Measurements from ENCODE around the gene INSIG2.
A peak's percentile ranks its signal among the peaks of the same experiment; 100 is the strongest.

Gene INSIG2

DNA sequence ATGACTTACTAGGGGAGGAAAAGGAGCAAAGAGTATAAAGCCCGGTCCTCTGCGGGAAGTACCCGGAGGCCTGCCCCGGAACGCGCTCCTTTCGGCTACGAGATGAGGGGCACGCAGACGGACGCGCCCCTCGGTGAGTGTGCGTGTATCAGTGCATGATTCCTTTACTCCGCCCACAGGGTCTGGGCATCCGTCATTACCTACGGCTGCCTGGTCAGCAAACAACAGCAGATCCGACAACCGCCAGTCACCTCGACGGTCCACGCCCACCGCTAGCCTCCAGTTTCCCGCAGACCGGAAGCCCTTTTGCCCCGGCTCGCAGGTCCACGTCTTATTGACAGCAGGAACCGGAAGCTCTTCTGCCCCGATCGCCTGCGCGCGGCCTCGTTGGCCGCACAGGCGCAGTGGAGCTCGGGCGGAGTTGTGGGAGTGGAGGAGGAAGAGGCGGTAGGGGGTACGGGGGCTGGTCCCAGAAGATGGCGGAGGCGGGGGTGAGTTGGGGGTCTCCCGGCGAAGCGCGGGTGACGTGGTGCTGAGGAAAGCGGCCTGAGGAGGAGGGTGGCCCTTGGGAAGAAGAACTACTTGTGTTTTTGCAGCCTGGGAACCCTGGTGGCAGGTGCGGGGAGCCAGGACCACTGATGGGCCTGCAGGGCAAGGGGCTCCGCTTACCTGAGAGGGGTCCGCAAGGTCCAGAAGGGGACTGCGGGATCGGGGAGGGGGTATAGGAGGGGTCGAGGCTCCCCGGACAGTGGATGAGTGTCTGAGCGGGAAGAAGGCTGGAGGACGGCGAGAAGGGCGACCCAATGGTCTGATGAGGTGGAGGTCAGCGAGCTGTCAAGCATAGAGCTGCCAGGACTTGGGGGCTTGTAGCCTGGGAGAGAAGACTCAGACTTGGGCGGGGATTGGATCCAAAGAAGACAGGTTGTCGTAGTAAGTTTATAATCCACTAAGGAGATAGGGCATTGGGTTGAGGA lies at the start of gene INSIG2:
Gene INSIG2, plus strand, starts transcription at position 421 of the 974 bp plus-strand sequence. CDS start 8,086 bp downstream, outside the sequence.
- DNase-seq (ENCODE audit: low read depth): peak; percentile 85

DNA sequence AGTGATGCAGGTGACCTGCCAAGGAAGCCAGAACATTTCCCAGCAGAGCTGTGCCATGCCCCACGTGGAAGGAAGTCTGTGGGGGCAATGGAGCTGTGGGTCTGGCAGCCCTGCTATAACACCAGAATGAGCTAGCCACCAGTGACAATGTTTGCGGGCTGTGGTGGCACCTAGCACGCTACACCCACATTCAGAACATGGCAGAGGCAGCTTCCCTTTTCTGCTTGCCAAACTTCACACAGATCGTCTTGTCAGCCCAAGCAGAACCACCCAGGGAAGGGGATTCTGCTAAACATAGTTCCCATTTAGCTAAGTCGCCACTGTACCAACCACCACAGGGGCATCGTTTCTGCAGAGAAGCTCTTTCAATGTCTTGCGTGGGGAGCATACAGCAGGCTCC lies 47.4 kb upstream of the INSIG2 start:
- DNase-seq (ENCODE audit: low read depth): no peak

DNA sequence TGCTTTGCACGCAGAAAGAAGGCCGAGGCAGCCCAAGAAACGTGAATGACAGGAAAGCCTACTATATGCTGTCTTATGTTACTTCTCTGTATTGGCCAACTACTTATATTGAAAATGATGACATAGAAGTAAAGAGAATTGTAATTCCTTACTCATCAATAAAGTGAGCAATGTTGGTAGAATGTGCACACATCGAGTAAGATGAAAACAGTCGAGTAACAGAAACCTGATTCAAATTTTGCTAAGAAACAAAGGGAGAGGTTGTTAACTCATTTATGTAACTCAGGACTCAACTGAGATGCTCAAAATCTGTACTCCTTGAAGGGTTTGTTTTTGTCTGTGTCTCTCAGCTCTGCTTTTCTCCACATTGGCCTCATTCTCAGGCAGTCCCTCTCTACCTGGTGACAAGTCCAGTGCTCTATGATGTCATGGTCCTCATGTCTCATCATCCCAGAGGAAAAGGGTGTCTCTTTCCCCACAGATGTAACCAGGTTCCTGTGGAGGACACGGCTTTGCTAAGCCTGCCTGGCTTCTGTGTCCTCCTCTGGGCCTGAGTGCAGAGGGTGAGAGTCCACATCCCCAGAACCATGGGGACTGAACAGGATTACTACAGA lies 44.1 kb upstream of the INSIG2 start:
- no peak for DNase-seq (ENCODE audit: low read depth)

DNA sequence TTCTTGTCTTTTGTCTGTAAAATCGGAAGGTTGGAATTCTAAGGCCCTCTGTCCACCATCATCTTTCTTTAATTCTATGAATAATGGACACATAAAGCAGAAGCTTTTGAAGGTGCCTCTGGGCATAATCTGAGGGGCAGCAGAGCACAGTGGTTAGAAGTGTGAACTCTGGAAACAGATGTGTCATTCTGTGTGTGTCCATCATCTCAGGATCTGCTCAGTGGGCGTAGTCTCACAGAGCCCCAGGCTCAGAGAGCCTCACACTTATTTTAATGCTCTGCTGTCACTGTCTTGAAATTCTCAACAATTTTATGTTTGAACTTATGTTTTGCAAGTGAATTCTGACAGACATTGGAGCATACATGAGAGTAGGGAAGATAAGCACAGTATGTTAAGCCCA lies 43.4 kb upstream of the INSIG2 start:
- DNase-seq (ENCODE audit: low read depth): no peak

DNA sequence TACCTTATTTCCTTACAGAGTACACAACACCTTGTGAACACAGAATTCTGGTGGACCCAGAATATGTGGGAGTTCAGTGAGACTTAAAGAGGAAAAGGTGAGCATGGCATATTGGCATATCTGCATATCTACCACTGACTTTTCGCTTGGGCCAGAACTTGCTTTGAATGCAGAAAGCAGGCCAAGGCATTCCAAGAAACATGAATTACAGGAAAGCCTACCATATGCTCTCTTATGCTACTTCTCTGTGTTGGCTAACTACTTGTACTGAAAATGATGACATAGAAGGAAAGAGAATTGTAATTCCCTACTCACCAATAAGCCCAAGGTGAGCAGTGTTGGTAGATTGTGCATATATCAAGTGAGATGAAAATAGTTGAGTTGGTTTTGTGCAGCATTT lies 43.0 kb upstream of the INSIG2 start:
- no peak for DNase-seq (ENCODE audit: low read depth)

DNA sequence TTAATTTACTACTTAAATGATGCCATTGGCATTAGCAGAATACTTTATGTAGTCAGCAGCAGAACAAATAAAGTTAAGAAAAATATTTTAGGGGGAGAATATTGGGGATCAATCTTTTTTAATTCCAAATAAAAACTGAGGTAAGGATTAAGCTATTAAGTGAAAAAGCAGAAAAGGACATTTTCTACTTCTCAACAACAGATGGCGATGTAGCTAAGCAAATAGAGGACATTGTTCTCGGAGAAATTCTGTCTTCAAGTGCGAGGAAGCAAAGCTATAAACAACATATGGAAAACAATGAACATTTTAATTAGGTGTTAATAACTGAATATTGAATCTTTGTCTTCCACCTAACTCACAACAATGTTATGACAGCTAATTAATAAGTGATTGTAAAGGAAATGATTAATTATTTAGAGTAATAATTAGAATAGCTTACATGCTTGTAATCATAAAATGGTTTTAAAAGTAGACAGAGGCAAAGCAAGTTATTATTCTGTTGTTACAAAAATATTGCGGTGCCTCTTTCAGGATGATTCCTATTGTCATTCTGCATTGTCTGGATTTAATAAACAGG lies 41.5 kb upstream of the INSIG2 start:
- no peak for DNase-seq (ENCODE audit: low read depth)

DNA sequence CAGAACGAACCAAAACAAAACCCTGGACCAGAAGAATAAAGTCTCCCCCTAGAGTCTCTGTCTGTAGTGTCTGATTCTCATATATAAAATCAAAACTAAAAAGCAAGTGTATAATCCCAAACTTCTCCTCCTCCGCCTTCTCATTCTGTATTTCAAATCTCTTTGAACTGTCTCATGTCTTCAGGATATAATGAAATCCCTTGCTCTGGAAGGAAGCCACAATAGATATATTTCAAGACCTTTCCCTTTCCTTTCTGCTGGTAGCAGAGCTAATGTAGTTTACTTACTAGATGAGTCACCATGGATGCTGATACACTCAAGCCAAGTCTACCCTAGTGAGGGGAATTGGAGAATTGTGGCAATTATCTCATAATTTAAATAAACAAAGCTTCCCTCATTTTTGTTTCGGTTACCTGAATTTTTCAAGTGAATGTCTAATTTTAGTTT lies 40.9 kb upstream of the INSIG2 start:
- no peak for DNase-seq (ENCODE audit: low read depth)

DNA sequence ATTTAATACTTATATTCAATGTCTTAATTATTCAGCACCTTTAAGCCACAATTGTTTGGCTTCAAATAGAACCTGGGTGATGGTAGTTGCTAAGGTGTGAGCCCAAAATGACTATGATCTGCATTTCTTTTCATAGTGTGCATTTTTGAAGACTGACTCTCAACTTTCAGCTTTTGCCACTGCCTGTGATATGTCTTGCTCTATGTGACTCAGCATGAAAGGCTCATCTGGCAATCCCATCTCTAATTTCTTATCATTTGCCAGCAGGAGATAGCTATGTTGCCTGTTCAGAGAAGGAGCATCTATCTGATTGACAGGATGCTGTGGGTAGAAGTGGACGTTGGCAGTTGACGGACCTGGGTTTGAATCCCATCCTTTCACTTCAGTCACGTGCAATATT lies 39.9 kb upstream of the INSIG2 start:
- no peak for DNase-seq (ENCODE audit: low read depth)

DNA sequence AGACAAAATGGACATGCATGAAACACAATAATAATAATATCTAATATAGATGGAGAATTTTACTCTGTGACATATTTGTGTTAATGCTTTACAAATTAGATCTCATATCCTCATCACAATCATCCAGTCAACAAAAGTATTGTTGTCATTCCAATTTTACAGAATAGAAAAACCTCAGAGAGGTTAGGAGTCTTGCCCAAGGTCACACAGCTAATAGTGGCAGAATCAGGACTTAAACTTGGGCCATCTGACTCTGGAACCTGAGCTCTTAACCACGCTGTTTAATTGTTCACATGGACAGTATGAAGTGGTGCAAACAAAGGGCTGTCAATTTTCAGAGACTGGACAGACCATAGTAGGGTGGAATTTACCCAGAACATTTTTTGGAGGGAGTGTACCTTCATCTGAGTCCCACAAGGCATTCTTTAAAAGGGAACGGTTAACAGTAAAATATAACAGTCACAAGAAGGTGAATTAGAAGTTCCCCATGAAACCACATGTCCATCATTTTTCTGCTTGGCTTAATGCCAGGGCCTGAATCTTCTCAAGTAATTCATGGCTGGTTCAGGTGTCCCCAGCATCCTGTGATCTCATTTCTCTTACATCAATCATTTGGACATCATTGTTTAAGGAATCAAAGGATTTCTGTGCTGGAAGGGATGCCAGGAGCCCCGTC lies 39.0 kb upstream of the INSIG2 start:
- no peak for DNase-seq (ENCODE audit: low read depth)

DNA sequence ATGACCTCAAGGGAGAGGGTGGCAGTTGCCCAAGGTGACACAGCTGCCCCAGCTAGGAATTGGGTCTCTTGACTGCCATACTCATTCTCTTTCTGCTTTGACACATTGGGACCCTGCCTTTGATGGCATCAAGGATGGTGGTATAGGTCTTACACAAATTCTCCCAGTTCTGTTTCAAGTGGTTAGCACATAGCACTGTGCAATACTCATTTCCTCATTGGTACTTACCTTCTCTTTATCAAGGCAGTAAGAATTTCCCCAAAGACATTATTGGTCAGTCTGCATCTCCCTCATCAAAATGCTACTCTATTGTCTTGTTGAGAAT lies 38.5 kb upstream of the INSIG2 start:
- no peak for DNase-seq (ENCODE audit: low read depth)

DNA sequence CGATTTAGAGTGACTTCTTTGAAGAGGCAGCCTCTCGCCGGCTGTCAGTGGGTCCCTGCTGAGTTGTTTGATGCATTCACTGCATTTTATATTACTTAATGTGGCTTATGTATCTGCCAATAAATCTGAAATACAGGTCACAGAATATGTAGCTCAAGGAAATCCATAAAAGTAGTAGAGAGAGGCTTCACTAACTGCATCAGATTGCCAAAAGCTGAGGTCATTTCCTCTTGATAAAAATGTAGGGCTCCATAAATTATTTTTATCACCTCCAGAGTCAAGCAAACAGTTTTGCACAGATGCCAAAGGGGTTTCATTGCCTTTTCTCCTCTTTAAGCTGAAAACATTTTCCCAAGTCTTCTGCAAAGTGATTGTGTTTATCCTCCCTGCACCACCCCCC lies 37.9 kb upstream of the INSIG2 start:
- DNase-seq (ENCODE audit: low read depth): no peak

DNA sequence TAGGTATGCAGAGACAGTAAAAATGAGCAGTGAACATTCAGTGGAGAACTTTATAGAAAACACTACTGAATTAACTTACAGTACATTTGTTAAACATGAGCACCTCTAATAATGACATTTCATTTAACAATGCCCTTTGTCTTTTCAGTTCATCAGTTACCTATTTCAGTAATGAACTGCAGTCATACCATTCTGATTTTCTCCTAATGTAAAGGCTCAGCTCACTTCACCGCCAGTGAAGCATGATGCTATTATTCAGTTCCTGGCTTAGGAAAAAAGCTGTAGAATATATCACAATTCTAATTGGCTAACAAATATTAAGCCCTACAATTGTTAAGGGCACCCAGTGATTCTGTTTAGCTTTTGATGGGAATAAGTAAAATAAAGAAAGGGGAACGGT lies 37.3 kb upstream of the INSIG2 start:
- DNase-seq (ENCODE audit: low read depth): no peak

DNA sequence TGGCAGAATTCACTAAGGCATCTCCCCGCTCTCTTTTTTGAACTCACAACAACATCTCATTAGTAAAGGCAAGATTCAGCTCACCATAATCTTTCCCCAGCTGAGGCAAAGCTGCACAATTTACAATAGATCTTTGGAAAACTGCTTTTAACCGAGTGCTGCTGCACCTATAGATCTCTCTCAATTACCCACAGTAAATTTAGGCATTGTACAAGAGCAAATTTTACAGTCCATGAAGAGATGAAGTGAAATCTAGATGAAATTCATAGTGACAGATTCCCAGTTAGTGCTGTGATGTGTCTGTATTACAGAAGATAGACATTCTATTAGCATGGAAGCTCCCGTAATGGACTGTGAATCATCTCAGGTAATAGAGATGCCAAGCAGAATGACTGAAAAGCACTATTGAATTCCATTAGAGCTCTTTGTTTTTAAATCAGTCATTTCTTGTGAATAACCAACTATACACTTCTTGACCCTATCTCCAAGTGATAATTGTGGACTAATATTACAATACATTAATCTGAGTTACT lies 36.4 kb upstream of the INSIG2 start:
- no peak for DNase-seq (ENCODE audit: low read depth)

DNA sequence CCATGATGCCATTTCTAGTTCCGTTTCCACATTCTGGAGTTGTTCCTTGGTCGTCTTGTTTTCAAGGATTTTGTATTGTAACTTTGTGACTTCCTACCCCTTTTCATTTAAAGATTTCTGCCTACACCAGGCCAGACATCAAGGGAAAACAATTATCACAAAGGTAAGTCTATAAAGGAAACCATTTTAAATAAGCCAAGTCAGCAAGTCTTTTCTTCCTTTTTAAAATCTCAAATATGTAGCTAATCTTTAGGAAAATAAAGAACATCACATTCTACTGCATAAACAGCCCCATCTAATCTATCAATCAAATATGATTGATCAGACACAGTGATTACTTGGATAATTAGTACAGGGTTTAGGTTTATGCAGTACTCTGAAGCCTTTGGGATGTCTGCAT lies 35.8 kb upstream of the INSIG2 start:
- DNase-seq (ENCODE audit: low read depth): no peak

DNA sequence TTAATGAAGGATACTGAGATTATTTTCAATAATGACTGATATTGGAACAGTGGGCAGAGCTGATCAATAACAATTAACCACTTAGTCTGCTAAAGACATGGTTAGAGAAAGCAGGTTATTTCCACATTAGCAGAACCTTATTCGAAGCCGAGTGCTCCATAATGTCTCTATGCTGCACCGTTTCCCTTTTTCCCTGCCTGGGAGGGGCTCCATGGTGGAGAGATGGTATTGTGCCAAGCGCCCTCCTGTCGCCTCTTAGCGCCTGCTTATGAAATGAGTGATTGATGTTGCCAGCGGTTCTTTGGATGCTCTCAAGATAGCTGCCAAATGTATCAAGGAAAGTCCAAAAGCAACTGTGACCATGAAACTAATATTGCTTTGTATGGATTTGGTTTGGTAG lies 34.6 kb upstream of the INSIG2 start:
- no peak for DNase-seq (ENCODE audit: low read depth)

DNA sequence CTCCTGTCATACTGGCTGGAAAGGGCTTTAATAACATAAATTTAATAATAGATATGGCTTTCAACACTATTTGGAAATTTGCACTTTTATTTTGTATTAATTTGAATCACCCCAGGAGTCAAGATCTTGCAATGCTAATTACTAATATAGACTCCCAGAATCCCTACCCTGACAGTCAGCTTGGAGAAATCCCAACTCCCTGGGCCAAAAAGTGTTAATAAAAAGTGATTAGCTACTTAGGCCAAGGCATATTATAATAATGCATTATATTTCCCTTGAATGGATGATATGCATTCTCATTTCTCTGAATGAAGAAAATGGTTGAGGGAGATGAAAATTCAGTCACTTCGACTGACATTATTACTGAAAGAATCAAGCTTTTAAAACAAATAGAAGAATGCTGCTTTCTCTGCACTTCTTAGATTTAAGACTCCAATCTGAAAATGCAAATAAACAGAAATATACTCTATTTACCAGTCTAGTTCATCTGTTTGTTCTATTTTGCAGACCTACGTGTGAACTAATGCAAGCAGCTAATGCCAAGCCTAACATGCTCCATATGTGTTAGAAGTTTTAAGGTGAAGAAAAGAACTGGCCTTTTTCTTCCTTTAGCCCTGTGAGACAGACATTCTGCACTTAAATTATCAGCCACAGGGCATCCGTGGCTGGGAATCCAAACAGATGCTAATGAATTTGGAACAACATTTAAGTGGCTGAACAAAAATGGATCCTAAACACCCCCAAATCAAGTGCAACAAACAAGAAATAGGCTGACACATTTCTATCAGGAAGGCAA lies 33.9 kb upstream of the INSIG2 start:
- no peak for DNase-seq (ENCODE audit: low read depth)

DNA sequence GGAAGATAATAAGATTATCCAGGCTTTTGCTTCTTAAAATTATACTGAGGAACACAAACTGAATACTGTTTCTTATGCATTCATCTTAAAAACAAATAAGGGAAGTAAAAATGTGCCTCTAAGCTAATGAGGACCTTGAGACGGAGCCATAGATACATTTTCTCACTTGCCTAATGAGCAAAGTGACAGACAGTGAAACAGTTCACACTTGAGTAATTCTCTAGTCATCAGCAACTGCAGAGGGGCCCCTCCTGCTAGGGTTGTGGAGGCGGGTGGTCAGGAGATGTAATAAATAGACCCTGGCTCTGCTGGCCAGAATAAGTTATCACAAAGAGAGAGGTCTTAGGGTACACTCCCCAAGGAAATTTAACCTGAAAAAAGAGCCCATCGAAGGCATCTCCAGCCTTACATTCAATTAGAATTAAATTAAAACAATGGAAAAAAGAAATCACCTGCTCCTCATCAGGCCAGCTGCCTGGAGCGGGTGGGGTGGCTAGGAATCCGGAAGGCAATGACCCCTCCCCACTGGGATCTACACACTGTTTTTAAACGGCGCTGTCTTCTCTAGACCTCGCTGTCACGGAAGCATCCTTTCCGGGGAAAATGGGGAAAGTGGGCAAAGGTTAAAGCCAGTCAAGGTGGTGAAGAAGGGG lies 32.6 kb upstream of the INSIG2 start:
- no peak for DNase-seq (ENCODE audit: low read depth)

DNA sequence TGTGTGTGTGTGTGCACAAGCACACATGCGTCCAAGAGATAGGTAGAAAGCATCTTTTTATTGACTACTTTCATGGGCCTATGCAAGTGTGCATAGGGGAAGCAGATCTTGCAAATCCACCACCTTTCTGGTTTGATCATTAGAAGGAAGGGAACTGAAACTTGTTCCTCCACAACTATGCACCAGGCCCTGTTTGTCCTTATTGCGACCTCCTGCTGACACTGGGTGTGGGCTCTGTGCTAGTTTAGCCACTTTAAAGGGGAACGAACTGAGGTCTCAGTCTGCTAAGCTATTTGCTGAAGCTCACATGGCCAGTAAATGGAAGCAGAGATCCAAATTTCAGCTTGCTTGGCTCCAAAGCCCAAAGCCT lies 32.1 kb upstream of the INSIG2 start:
- no peak for DNase-seq (ENCODE audit: low read depth)

DNA sequence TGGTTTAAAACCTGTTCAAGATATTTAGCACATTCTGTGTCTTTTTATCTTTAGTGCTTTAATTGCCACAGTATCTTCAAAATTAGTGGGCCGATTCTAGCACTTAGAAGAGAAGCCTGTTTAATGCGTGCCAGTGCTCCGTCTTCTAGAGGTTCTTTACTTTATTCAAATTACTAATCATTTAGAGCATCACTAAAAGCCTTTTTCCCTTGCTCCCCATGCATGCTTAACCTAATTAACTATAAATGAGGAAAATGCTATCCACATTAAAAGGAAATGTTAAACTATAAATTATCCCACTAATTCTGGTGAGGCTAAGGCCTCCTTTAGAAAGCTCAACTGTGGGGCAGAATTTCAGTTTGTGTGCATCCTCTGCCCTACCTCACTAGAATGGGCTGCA lies 31.5 kb upstream of the INSIG2 start:
- no peak for DNase-seq (ENCODE audit: low read depth)

DNA sequence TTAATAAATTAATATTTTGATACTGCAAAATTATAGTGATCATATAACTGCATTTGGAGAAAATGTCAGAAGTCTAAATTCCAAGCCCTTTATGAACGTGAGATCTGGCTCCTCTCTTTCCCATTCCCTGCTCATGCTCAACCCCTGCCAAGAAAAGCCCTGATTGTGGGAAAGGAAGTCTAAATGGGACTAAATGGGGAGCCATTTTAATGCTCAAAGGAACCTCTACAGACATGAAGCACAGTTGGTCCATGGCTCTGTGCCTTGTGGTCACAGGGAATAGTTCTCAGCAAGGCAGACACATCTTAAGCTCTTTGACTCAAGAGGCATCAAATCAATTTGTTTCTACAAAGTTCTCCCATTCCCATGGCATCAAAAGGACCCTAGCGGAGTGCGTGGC lies 29.3 kb upstream of the INSIG2 start:
- DNase-seq (ENCODE audit: low read depth): no peak

DNA sequence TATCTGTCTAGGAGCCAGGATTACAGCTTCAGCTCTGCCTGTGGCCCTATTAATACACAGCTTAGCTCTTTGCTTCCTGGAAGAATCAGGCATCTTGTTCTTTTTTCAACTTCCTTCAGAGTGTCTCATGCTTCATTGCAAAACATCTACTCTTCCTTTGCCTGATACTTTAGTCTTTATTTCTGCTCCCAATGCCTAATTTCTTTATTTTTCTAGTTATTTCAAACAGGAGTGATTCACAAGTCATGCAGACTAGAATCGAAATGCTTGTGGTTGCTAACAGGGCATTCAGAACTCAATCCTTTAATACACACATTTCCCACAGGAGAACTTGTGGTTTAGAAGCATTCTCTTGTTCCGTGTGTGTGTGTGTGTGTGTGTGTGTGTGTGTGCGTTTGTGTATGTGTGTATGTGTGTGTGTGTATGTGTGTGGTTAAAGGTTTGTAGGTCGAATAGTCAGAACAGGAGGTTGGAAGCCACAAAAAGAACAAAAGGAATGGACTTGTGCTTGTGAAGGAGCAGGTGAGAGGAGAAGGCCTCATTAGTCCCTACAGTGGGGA lies 28.3 kb upstream of the INSIG2 start:
- DNase-seq (ENCODE audit: low read depth): no peak
